Heart left ventricle (tissue), 13 donors: ENCODE measurements around the gene PLXNC1.

ENCODE experiments used
- CTCF ChIP-seq, 12 donors: fragments of 200-600 bp; sonication (generic) in 4 of 12; IDR thresholded peaks; one replicate each; pipeline versions ENCODE4 v1.5.0 to v1.8.0; 2018 to 2022; ENCODE audit warnings: antibody characterized with exemption in 12 of 12, mild to moderate bottlenecking in 5 of 12
- POLR2A ChIP-seq, 2 donors: fragments of 450-650 bp; IDR thresholded peaks; one replicate each; pipeline ENCODE4 v1.6.1; 2017; ENCODE audit warnings: antibody characterized with exemption in 2 of 2, mild to moderate bottlenecking in 2 of 2, moderate library complexity in 2 of 2
- donor health status: ischemic (EF 13 %, LVEDD 7.1; RV severe dilation, severe dysfunction).
- donor health status: DM: no; HTN: yes; CAD: no.
- donor health status: DM: no; HTN: no; CAD: no.
- donor health status: ischemic (EF 25% LVEDD 6.9; RV normal size, moderate dysfunction).
- donor health status: ischemic (EF 25% LVEDD 5.7; RV mildly dilated, moderate dysfunction).
- donor health status: ischemic (EF 35%, LVEDD 5.7; RV mildly dilated, moderate dysfunction).
- donor health status: nonischemic (EF 11% LVEDD 7.7; RV severe dilation, severe dysfunction).
- donor health status: DM: yes; HTN: yes; CAD: no.
- donor health status: PGD.
- donor health status: ischemic (EF 29% LVEDD 5.4; RV normal size, mild dysfunction).
- donor health status: nonischemic (EF 23%, LVEDD 6.1; RV moderate dilation, normal function).

- no peak for TF ChIP-seq CTCF (IDR thresholded peaks at IDR 0.05)
- TF ChIP-seq POLR2A (IDR thresholded peaks at IDR 0.05): no peak
Measured at GRCh38 chr12:94333396-94333795, 185.0 kb downstream of the PLXNC1 start.
